Suppressor macrophage (primary cell): ENCODE data around the gene TMEM243.
"Not testable (repeated sequence)": the region's sequence is repeated elsewhere in the genome, so short reads cannot be mapped to it uniquely, and the experiment has no call there.

Experiments used
- DNase-seq, 4 experiments: peaks; one replicate each; pipeline ENCODE4 v3.0.0-alpha.2; 2020 to 2022
- total RNA-seq, 17 experiments: gene quantifications; one replicate each; lab custom pipeline; 2026; ENCODE audit warnings: mixed read lengths in 6 of 17, inconsistent platforms in 3 of 17; lab: John Stamatoyannopoulos, UW

TMEM243 gene
- 4.0 to 29.2 (median 21.7) reads per million in 17 experiments for total RNA-seq

DNA sequence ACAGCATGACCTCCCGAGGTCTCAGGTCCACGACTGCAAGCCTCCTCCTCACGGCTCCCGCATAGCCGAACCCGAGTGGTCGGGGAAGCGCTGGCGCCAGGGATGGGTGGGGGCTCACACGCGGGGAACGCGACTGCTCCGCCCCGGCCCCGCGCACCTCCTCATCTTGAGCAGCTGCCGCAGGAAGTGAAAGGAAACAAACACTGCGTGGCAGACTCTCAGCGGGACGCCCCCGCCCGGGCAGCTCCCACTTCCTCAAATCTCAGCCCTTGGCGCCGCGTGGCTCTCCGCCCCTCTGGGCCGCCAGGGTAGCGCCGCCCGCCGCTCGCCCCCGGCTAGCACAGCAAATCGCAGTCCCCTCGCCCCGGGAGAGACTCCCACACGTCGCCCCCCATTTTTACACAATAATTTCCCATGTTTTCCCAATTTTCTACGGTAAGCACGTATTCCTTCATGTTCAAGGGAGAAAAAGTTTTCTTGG is at the start of gene TMEM243:
TSS of gene TMEM243 (minus strand) at position 188 of the 481 bp plus-strand sequence. CDS start 229 bp downstream, outside the sequence.
- DNase-seq = peak; percentile 92 to 97 (median 96)

GRCh38 chr7:87267239-87267900 is 47.8 kb upstream of the TMEM243 start:
- no peak for DNase-seq

DNA sequence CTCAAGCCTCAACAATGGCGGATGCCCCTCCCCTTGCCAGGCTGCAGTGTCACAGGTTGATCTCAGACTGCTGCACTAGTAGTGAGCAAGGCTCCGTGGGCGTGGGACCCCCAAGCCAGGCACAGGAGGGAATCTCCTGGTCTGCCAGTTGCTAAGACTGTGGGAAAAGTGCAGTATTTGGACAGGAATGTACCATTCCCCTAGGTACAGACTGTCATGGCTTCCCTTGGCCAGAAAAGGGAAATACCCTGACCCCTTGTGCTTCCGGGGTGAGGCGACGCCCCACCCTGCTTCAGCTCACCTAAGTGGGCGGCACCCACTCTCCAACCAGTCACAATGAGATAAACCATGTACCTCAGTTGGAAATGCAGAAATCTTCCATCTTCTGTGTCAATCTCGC is 44.0 kb upstream of the TMEM243 start:
- no peak for DNase-seq

DNA sequence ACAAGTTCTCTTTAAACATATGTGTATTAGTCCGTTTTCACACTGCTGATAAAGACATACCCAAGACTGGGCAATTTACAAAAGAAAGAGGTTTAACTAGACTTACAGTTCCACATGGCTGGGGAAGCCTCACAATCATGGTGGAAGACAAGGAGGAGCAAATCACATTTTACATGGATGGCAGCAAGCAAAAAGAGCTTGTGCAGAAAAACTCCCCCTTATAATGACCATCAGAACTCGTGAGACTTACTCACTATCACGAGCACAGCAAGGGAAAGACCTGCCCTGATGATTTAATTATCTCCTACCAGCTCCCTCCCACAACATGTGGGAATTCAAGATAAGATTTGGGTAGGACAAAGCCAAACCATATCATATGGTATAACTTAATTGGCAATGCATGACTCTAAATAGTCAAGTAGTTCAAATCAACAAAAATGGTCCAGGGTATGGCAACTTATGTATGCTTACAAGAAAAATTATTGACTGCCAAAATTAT is 34.1 kb upstream of the TMEM243 start:
- DNase-seq = no peak

DNA sequence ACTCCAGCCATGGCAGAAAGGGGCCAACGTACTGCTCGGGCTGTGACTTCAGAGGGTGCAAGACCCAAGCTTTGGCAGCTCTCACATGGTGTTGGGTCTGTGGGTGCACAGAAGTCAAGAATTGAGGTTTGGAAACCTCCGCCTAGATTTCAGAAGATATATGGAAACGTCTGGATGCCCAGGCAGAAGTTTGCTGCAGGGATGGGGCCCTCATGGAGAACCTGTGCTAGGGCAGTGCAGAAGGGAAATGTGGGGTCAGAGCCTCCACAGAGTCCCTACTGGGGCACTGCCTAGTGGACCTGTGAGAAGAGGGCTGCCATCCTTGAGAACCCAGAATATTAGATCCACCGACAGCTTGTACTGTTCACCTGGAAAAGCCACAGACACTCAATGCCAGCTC is 26.1 kb upstream of the TMEM243 start:
- DNase-seq = not testable (repeated sequence)

DNA sequence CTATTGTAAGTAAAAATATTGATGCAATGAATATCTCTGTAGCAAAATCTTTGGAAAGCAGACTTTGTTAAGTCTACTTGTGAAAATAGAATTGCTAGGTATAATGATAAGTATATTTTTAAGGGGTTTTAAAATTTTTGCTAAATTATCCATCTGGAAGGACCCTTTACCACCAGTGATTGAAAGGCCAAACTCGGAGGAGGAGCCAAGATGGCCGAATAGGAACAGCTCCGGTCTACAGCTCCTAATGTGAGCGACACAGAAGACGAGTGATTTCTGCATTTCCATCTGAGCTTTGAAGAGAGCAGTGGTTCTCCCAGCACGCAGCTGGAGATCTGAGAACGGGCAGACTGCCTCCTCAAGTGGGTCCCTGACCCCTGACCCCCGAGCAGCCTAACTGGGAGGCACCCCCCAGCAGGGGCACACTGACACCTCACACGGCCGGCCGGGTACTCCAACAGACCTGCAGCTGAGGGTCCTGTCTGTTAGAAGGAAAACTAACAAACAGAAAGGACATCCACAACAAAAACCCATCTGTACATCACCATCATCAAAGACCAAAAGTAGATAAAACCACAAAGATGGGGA is 19.0 kb upstream of the TMEM243 start:
- not testable (repeated sequence) for DNase-seq

DNA sequence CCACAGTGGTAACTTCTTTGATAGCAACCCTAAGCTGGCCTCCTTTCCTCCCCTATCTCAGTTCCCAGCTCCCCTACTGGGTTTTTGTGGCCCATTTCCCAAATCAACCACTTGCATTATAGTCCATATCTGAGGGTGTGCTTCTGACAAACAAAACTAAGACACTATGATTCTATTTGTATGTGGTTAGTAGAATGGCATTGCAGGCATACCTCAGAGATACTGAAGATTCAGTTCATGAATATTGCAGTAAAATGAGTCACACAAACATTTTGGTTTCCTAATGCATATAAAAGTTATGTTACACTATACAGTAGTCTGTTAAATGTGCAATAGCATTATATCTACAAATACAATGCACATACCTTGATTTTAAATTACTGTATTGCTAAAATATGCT is 15.4 kb upstream of the TMEM243 start:
- DNase-seq = no peak

- no peak for DNase-seq
These were observed 12.2 kb upstream of the TMEM243 start for GRCh38 chr7:87231711-87232110.

- no peak for DNase-seq
These were observed 11.7 kb upstream of the TMEM243 start for GRCh38 chr7:87231258-87231657.

- DNase-seq = no peak
These were observed 7.0 kb upstream of the TMEM243 start for GRCh38 chr7:87226495-87226894.

GRCh38 chr7:87225696-87226095 is 6.2 kb upstream of the TMEM243 start:
- no peak for DNase-seq

- DNase-seq = no peak
These were observed 4.1 kb upstream of the TMEM243 start for GRCh38 chr7:87223666-87224065.

GRCh38 chr7:87220734-87221215 is 1.2 kb upstream of the TMEM243 start:
- peak in 1 of 4 experiments; percentile 22 for DNase-seq

DNA sequence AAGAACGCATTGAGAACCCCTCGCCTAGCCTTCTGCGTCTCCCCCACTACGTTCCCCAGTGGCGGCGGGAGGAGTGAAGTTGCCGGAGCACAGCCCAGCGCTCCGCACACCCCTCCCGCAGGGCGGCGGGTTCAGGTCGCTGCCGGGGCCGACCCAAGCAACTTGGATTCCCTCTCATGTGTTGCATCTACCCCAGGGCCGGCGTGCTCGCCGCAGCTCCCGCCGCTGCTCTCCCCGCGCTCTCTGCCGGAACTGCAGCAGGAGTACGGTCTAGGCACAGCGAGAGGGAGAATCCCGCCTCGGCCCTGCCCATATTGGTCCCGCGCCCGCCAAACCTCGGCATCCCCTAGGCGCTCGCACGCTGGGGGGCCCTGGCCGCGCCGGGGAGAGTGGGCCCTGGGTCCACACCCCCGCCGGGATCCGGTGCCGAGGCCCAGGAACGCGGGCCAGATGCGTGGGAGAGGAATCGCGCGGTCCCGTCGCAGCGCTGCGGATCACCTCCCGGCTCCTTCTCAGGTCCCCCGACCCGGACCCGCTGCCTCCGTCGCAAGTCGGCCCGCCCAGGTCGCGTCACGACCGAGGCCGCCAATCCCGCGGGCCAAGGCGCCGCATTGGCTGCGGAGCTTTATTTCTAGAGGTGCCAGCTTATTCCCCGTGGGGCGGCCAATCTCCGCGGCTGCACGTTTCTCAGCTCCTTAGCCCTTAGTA is 648 bp upstream of the TMEM243 start:
- DNase-seq = peak; percentile 85 to 92 (median 87)

DNA sequence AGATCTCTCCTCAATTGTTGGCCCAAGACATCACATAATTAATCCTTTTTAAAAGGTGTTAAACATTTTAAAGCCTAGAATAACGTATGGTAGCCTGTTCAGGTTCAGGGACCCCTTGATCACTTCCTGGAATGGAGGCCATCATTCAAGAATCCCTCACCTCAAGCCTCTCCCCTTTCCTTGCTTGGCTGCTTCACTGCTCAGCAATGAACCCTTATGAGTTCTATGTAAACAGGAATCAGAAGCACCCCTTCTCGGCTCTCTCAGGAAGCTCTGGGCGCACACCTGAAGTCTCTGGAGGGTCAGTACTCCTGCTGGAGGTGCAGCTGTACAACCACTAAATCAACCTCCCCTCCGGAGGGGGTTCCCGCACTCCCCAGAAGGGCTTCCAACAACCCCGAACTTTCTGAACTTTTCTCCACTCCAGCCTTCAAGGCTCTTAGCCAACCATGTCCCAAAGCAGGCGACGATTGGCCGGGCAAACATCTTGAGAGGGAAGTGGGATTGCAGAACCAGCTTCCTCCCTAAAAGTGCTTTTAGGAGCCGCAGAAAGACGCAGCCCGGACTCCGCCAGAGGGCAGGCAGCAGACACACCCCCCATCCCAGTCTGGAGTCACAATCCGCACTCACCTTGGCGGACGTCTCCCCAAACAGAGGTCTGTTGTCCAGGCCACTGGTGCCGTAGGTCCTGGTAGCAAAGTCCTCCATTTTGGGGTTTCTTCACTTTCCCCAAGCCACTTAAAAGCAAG is 562 bp downstream of the TMEM243 start:
- DNase-seq = peak; percentile 84 to 92 (median 92)

GRCh38 chr7:87217983-87218653 is 1.4 kb downstream of the TMEM243 start:
- no peak for DNase-seq

- peak; percentile 13 to 49 (median 44) for DNase-seq
These were observed 2.6 kb downstream of the TMEM243 start for GRCh38 chr7:87216701-87217508.

- DNase-seq = no peak
These were observed 4.5 kb downstream of the TMEM243 start for GRCh38 chr7:87215046-87215445.

DNA sequence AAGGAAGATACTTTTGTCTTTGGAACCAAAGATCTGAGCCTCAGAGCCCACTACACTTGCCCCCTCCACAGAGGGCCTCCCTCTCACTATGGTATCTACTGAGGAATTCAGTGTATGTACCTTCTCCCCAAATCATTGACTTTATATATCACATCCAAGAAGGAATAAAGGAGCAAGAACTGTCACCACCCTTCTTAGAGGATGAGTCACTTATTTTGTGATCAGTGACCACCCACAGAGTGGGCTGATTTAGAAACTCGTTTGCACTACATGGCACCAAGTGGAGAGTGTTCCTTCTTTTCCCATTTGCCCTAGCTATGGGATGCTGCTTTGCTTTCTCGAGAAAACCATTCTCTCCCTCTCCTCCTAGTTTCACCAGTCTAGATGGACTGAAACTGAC is 5.7 kb downstream of the TMEM243 start:
- DNase-seq = peak; percentile 41 to 65 (median 52)

- no peak for DNase-seq
These were observed 6.3 kb downstream of the TMEM243 start for GRCh38 chr7:87213252-87213651.

DNA sequence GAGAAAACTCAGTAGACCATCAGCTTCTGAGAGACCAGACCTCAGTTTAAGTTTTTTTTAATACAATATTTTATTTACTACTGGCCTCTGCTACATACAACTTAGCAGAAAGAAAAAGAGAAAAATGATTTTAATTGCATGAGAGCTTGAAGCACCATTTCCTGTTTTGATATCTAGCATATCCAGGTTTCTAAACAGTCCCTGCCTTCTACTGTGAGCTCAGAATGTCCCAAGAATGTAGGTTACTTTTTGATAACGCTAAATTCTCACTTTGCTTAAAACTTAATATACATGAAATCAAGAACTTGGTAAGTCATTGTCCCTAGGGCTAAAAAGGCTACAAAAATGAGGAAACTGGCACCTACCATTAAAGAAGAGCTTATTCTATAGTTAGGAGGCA is 7.0 kb downstream of the TMEM243 start:
- DNase-seq = peak in 3 of 4 experiments; percentile 15 to 38 (median 29)
